ENCODE data around the gene NECTIN1.

DNA sequence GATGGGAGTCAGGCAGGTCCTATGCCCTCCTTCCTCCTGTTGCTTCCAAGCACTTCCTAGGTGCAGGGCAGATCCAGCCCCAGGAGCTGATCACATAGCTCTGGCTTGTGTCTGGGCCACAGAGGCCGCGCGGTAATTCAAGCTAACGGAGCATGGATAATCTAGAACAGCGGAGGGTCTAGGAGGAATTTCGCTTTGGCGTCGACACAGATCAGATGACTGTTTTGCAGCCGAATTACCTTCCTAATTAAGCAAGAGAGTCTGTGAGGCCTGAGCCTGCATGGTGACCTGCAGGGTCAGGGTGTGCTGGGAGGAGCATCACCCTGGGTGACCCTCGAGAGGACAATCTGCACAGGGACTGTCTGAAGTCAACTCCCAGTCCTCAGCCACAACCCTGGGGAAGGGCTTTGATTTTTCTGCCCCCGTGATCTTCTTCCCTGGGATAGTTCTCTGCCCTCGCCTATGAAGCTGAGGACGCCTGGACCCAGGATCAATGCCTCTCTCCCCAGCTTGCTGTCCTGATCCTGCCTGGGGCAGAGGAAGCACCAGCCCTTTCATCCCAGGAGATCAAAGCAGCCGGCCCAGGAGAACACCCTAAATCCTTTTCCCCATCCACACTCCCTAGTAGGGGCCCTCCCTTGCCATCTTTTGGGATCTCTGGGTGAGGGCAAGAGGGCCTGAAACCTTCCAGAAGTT, 11.0 kb downstream of the NECTIN1 start:
- no peak for TF ChIP-seq POLR2A (IDR thresholded peaks at IDR 0.05)
- TF ChIP-seq, protein P1, sequence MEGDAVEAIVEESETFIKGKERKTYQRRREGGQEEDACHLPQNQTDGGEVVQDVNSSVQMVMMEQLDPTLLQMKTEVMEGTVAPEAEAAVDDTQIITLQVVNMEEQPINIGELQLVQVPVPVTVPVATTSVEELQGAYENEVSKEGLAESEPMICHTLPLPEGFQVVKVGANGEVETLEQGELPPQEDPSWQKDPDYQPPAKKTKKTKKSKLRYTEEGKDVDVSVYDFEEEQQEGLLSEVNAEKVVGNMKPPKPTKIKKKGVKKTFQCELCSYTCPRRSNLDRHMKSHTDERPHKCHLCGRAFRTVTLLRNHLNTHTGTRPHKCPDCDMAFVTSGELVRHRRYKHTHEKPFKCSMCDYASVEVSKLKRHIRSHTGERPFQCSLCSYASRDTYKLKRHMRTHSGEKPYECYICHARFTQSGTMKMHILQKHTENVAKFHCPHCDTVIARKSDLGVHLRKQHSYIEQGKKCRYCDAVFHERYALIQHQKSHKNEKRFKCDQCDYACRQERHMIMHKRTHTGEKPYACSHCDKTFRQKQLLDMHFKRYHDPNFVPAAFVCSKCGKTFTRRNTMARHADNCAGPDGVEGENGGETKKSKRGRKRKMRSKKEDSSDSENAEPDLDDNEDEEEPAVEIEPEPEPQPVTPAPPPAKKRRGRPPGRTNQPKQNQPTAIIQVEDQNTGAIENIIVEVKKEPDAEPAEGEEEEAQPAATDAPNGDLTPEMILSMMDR (IDR thresholded peaks at IDR 0.05), result no peak

Measured in right lobe of liver (tissue), 4 donors.